SU-DHL-6 (cell line): ENCODE data around the gene CTDP1.

Source experiments
- H2AFZ ChIP-seq: fragments of 200-600 bp; sonication (generic); 2 replicates; pipeline ENCODE4 v1.6.1; 2014; ENCODE audit warnings: low read depth, mild to moderate bottlenecking, moderate library complexity, mixed read lengths, antibody characterized with exemption, low read length; ENCODE audit not compliant: severe bottlenecking
- H3F3A ChIP-seq: fragments of 200-600 bp; shearing (Covaris generic); 2 replicates; pipeline ENCODE4 v1.6.0; 2016; ENCODE audit warnings: antibody characterized with exemption, mild to moderate bottlenecking; ENCODE audit not compliant: insufficient read depth
- H3K27ac ChIP-seq: fragments of 200-600 bp; sonication (generic); 2 replicates; pipeline ENCODE4 v1.5.1; 2016; ENCODE audit warnings: low read depth, mild to moderate bottlenecking, low read length, moderate library complexity, mixed read lengths
- H3K27me3 ChIP-seq: fragments of 200-600 bp; sonication (generic), shearing (Covaris generic); 2 replicates; pipeline ENCODE4 v1.6.0; 2014; ENCODE audit warnings: mild to moderate bottlenecking, low read length
- H3K36me3 ChIP-seq: fragments of 200-600 bp; sonication (generic); 2 replicates; pipeline ENCODE4 v1.6.1; 2014; ENCODE audit warnings: mild to moderate bottlenecking, low read length, mixed read lengths
- H3K4me2 ChIP-seq: fragments of 300-600, 200-600 bp; shearing (Covaris generic), sonication (generic); 2 replicates; pipeline ENCODE4 v1.6.0; 2014; ENCODE audit warnings: low read length, low read depth, mild to moderate bottlenecking; ENCODE audit not compliant: poor library complexity, severe bottlenecking
- H3K4me3 ChIP-seq: fragments of 200-600 bp; sonication (generic); 2 replicates; pipeline ENCODE4 v1.5.1; 2014; ENCODE audit warnings: antibody characterized with exemption, low read length, mild to moderate bottlenecking, mixed read lengths; ENCODE audit not compliant: insufficient read depth, poor library complexity, severe bottlenecking
- H3K79me2 ChIP-seq: fragments of 200-600 bp; sonication (generic); 2 replicates; pipeline ENCODE4 v1.6.1; 2014; ENCODE audit warnings: mild to moderate bottlenecking, low read length, moderate library complexity; ENCODE audit not compliant: insufficient read depth
- H3K9ac ChIP-seq: fragments of 200-600 bp; sonication (generic); 2 replicates; pipeline ENCODE4 v1.7.0; 2014; ENCODE audit warnings: mild to moderate bottlenecking, low read length
- H3K9me2 ChIP-seq: fragments of 200-600 bp; sonication (generic); replicated peaks from 2 replicates; pipeline ENCODE4 v1.6.1; 2014; ENCODE audit warnings: low read length; ENCODE audit not compliant: insufficient read depth
- H3K9me3 ChIP-seq: fragments of 200-600 bp; sonication (generic); 2 replicates; pipeline ENCODE4 v1.6.1; 2014; ENCODE audit warnings: low read length, mixed read lengths; ENCODE audit not compliant: insufficient read depth
- H4K20me1 ChIP-seq: fragments of 200-600 bp; sonication (generic); 2 replicates; pipeline ENCODE4 v1.6.1; 2014; ENCODE audit warnings: low read depth, mild to moderate bottlenecking, antibody characterized with exemption, low read length, moderate library complexity, mixed read lengths
- EZH2phosphoT487 ChIP-seq: fragments of 200-600 bp; sonication (generic), shearing (Covaris generic); conservative IDR thresholded peaks from 2 replicates; pipeline ENCODE4 v1.6.1; 2018; ENCODE audit warnings: mild to moderate bottlenecking, antibody characterized with exemption, low read length, moderate library complexity, mixed read lengths
- TF ChIP-seq, protein P1 (sequence below): fragments of 200-600 bp; sonication (generic); IDR thresholded peaks from one replicate; pipeline ENCODE4 v1.5.1; 2017; ENCODE audit warnings: antibody characterized with exemption, mild to moderate bottlenecking, low read length, moderate library complexity; ENCODE audit not compliant: insufficient read depth, poor library complexity, severe bottlenecking

The CTDP1 gene

DNA sequence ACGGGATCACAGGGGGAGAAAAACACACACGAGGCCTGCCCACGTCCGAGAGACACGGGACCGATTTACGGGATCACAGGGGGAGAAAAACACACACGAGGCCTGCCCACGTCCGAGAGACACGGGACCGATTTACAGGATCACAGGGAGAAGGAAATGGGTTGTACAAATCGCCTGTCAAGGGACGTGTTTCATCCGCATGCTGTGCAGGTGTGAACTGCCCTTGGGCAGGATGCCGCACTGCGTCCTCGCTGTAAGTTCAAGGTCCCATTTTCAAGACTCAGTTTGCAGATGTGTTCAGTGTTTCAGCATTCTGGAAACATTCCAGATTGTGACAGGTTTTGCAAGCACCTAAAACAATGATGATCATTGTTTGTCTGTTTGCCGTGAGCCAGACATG is 115.8 kb downstream of the CTDP1 start:
- Histone ChIP-seq H3K27ac (no peak overlapping the region), H2AFZ (no peak overlapping the region), H3K9ac (no peak overlapping the region), H3K4me2 (no peak overlapping the region), H3K9me3 (no peaks in the 10 kb centered on the region), H3K36me3 (no peaks in the 10 kb centered on the region), H4K20me1 (no peaks in the 10 kb centered on the region), H3K9me2 (no peaks in the 10 kb centered on the region), H3F3A (no peaks in the 10 kb centered on the region), H3K79me2 (no peaks in the 10 kb centered on the region), H3K27me3 (no peaks in the 10 kb centered on the region), H3K4me3 (no peak overlapping the region)
- no peak for TF ChIP-seq EZH2phosphoT487
- TF ChIP-seq, protein P1, sequence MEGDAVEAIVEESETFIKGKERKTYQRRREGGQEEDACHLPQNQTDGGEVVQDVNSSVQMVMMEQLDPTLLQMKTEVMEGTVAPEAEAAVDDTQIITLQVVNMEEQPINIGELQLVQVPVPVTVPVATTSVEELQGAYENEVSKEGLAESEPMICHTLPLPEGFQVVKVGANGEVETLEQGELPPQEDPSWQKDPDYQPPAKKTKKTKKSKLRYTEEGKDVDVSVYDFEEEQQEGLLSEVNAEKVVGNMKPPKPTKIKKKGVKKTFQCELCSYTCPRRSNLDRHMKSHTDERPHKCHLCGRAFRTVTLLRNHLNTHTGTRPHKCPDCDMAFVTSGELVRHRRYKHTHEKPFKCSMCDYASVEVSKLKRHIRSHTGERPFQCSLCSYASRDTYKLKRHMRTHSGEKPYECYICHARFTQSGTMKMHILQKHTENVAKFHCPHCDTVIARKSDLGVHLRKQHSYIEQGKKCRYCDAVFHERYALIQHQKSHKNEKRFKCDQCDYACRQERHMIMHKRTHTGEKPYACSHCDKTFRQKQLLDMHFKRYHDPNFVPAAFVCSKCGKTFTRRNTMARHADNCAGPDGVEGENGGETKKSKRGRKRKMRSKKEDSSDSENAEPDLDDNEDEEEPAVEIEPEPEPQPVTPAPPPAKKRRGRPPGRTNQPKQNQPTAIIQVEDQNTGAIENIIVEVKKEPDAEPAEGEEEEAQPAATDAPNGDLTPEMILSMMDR: no peak

DNA sequence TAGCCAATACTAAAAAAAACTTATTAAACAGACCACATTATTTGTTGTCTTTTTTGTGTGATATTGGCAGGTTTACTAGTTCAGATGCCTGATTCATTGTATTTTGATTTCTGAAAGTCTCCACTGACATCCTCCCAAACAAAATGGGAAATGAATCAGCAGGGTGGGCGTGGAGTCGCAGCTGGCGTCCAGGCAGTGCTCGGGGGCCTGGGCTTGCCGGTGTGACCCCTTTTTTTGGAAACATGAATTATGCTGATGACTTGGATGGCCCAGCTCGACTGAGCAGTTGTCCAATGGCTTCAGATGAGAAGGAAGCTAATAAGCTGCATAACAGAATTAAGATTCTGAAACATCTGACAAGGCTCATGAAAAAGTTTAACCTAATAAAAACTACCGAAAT is 116.4 kb downstream of the CTDP1 start:
- TF ChIP-seq EZH2phosphoT487: no peak
- TF ChIP-seq, protein P1: no peak
- no peak overlapping the region for H3K4me3 ChIP-seq
- no peaks in the 10 kb centered on the region for H4K20me1 ChIP-seq
- H3K9me3 ChIP-seq: no peaks in the 10 kb centered on the region
- no peaks in the 10 kb centered on the region for H3K27me3 ChIP-seq
- H3K27ac ChIP-seq: no peak overlapping the region
- no peaks in the 10 kb centered on the region for H3K79me2 ChIP-seq
- no peaks in the 10 kb centered on the region for H3K9me2 ChIP-seq
- no peaks in the 10 kb centered on the region for H3F3A ChIP-seq
- no peak overlapping the region for H3K9ac ChIP-seq
- no peaks in the 10 kb centered on the region for H3K36me3 ChIP-seq
- no peak overlapping the region for H2AFZ ChIP-seq
- no peak overlapping the region for H3K4me2 ChIP-seq

DNA sequence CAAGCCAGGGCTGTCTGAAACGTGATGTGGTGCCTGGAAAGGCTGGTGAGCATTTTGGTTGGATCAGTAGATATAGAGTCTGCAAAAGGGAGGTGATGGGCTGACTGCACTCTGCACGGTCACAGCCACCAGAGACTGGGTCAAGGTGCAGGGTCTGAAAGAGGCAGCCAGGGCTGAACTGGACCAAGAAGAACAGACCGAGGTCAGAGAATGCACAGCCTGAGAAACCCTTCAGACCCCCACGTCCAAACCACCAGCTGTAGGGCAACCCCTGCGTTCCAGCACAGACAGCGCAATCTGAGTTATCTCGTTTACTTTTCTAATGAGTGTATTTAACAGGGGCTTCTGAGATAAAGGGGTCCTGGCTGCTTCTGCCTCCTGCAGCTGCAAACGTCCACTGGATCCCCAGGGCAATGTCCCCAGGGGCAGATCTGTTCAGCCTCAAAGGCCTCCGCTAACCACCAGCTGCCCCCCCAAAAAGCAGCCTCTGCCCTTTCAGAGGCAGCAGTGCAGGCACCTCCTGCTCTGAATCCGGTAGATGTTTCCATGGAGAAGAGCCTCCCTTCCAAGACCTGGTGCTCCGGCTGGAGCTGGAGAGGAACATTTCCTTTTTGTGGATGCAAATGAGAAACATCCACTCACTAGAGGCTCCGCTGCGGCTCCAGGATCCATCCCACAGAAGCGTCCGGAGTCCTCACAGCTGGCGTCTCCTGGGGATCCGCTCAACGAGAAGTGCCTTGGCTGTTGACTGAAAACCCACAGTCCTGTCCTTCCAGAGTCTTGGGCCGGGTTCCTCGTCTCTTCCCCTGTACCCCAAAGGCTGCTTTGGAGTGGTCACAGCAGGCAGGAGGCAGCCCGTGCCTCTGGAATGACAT is 117.2 kb downstream of the CTDP1 start:
- no peaks in the 10 kb centered on the region for H3K27me3 ChIP-seq
- no peaks in the 10 kb centered on the region for H4K20me1 ChIP-seq
- H3K36me3 ChIP-seq: no peaks in the 10 kb centered on the region
- no peak overlapping the region for H3K27ac ChIP-seq
- no peaks in the 10 kb centered on the region for H3K9me3 ChIP-seq
- TF ChIP-seq, protein P1: no peak
- no peak for TF ChIP-seq EZH2phosphoT487
- H3F3A ChIP-seq: no peaks in the 10 kb centered on the region
- no peaks in the 10 kb centered on the region for H3K9me2 ChIP-seq
- H3K4me2 ChIP-seq: no peak overlapping the region
- no peak overlapping the region for H3K9ac ChIP-seq
- H3K4me3 ChIP-seq: no peak overlapping the region
- H3K79me2 ChIP-seq: no peaks in the 10 kb centered on the region
- no peak overlapping the region for H2AFZ ChIP-seq
